Measurements from ENCODE around the gene PLA2G2C.
A peak's percentile ranks its signal among the peaks of the same experiment; 100 is the strongest.
"Not testable (repeated sequence)": the region's sequence is repeated elsewhere in the genome, so short reads cannot be mapped to it uniquely, and the experiment has no call there.

PLA2G2C gene

DNA sequence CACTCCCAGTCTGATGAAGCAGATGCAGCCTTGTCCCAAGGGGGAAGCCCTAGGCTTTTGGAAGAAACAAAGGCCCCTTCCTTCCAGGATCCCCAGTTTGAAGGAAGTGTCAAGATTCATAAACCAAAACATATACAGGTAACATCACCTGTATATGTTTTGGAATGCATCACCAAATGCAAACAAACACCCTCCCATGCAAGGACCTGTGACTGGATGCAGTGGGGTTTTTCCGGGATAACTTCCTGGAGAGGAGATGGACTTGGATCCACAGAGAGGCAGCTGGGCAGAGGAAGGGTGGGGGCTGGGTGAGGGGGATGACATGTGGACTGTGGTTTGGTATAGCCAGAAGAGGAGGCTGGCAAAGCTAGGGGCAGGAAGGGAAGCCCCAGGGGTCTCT is 48.7 kb downstream of the PLA2G2C start:
- DNase-seq, result no peak
- TF ChIP-seq GATA1 (IDR thresholded peaks at IDR 0.05; ENCODE audit: low read depth, low read length), result no peak

DNA sequence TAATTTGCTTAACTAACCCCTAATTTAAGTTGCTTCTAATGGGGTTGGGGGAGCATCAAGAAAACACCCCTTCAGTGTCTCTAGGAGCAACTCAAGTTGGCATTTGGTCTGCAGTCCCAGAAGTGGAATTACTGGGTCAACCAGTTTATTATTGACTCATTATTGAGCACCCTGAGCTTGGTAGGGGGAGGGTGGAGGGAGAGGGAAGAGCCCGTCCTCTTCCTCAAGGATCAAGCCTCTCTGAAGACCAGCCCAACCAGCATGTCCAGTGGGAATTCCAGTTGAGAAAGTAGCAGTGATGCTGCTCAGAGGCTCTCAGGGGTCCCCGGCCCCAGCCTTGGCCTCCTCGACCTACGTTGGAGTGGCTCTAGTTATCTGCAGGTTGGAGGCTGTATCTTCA is 49.3 kb downstream of the PLA2G2C start:
- DNase-seq, result no peak
- no peak for TF ChIP-seq POLR2A (IDR thresholded peaks at IDR 0.05; ENCODE audit: low read length)
- no peak for TF ChIP-seq GATA1 (IDR thresholded peaks at IDR 0.05; ENCODE audit: low read depth, low read length)

DNA sequence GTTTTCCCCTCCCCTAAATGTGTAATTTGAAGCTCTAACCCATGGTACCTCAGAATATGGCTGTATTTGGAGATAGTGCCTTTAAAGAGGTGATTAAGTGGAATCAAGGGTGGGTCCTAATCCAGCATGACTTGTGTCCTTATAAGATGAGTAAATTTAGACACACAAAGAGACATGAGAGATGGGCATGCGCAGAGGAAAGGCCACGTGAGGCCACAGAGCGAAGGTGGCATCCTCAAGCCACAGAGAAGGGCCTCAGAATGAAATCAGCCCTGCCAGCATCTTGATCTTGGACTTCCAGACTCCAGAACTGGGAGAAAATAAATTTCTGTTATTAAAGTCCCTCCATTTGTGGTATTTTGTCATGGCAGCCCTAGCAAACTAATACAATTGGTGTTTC is 50.1 kb downstream of the PLA2G2C start:
- no peak for DNase-seq
- TF ChIP-seq POLR2A (IDR thresholded peaks at IDR 0.05; ENCODE audit: low read length) (no peak), GATA1 (IDR thresholded peaks at IDR 0.05; ENCODE audit: low read depth, low read length) (no peak)

DNA sequence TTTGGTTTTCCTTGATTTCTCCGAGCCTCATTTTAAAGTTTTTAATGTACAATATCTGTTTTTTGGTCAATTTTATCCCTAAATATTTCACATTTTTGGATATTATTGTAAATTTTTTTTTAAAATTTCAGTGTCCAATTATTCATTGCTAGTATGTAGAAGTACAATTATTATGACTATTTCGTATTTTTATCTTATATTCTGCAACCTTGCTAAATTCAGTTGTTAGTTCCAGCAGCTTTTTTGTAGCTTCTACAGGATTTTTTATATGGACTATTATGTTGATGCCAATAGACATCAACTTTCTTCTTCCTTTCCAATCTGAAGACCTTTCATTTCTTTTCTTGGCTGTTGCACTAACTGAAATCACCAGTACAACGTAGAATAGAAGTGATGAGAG is 51.3 kb downstream of the PLA2G2C start:
- no peak for TF ChIP-seq POLR2A (IDR thresholded peaks at IDR 0.05; ENCODE audit: low read length)
- no peak for TF ChIP-seq GATA1 (IDR thresholded peaks at IDR 0.05; ENCODE audit: low read depth, low read length)
- DNase-seq, result no peak

DNA sequence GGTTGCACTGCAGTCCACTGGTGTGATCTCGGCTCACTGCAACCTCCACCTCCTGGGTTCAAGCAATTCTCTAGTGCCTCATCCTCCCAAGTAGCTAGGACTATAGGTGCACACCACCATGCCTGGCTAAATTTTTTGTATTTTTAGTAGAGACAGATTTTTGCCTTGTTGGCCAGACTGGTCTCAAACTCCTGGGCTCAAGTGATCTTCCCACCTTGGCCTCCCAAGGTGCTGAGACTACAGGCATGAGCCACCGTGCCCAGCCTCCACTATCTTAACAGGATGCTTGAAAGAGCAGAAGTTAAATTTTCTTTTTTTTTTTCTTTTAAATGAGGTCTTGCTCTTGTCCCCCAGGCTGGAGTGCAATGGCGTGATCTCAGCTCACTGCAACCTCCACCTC is 55.8 kb downstream of the PLA2G2C start:
- not testable (repeated sequence) for DNase-seq

DNA sequence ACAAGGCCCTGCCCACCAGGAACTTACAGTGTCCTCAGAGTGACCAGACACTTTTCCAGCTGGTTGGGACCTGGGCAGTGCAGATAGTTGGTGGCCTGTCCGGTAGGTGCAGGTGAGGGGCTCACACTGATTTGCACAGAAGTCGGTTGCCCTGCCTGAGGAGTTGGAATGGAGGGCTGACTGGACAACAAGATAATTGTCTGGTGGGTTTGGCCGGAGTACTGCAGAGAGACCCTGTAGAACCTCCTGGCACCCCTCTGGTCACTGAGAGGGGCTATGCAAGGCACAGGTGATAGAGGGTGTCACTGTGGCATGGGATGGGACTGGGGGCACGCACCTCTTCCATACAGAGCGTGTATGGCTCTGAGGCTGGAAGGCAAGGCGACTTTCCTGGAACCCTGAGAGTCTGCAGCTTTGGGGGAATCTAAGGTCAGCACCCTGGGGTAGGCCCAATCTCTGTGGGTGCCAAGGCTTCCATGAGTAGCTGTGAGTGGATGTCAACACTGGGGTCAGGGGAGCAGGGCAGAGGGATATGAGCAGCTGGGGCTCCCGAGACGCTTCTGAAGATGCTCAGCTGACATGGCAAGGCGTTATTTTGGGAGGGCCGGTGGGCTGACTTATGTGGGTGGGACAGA is 59.4 kb downstream of the PLA2G2C start:
- no peak for TF ChIP-seq GATA1 (IDR thresholded peaks at IDR 0.05; ENCODE audit: low read depth, low read length)
- no peak for TF ChIP-seq POLR2A (IDR thresholded peaks at IDR 0.05; ENCODE audit: low read length)

DNA sequence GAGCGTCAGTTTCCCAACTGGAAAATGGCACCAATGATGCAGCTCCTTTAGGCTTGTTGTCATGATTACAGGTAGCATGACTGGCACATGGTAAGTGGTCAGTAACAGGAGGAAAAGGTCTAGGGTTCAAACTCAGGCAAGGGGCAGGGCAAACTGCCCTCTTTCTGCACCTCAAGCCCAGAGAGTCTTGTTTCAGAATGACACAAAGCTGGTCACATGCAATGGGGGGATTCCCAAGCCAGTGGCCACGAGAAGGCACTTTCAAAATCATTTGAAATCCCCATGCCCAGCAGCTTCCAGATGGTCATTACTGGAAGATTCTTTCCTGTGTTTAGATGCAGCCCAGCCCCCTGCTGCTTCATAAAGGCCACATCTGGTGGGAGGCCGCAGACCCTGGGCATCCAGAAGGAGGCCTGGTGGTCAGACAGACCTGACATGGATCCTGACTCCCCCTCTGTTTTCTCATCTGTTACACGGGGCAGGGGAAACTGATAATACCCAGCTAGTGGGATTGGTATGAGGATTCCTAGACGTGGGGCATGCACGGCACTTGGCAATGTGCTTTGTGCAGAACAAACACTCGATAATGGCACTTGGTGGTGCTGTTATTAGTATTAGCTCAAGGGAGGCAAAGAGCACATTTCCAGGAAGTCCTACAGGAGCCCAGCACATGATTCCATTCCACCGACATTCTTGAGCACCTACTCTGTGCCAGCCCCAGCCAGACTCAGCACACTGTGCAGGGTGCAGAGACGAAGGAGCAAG is 60.1 kb downstream of the PLA2G2C start:
- TF ChIP-seq POLR2A (IDR thresholded peaks at IDR 0.05; ENCODE audit: low read length), result no peak
- no peak for TF ChIP-seq GATA1 (IDR thresholded peaks at IDR 0.05; ENCODE audit: low read depth, low read length)
- no peak for DNase-seq

More for the DNA sequence above, 59.4 kb downstream of the PLA2G2C start:
- DNase-seq, result no peak

DNA sequence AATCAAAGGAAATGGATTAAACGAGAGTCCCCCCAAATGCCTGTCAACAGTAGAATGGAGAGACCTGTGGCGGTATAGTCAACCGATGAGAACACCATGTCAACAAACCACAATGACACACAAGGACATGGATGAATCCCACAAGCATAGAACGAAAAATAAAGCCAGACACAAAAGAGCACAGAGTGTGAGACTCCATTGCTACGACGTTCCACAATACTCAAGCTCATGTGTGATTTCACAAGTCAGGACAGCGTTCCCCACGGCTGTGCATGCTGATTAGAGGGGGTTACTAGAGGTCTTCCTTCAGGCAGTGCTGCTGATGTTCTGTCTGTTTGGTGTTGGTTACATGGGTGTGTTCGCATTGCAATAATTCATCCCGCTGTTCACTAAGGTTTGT is 61.2 kb downstream of the PLA2G2C start:
- peak; percentile 44 to 53 for DNase-seq
- TF ChIP-seq POLR2A (IDR thresholded peaks at IDR 0.05; ENCODE audit: low read length) (no peak), GATA1 (IDR thresholded peaks at IDR 0.05; ENCODE audit: low read depth, low read length) (no peak)

DNA sequence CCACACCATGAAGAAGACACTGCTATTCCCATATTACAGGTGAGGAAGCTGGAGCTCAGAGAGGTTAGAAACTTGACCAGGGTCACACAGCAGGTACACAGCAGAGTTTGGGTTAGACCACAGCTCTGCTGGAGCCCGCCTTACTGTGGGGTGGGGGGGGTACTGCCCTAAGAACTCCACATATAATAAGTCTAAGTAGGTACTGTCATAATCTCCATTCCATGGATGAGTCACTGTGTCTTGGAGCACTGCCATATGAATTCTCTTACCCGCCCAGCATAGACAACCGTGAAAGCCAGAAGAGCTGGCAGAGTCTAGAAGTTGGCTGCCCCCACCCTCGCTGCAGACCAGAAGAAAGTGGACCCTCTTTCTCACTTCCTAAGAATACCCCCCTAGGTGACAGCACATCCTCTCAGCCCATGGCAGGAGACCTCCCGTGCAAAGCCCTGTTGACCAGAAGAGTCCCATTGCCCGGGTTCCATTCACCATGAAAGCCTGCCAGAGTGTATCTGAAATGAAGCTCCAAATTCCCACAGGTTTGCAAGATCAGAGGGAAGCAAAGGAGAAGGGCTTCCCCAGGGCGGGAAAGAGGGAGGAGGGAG is 61.8 kb downstream of the PLA2G2C start:
- TF ChIP-seq GATA1 (IDR thresholded peaks at IDR 0.05; ENCODE audit: low read depth, low read length), result no peak
- no peak for TF ChIP-seq POLR2A (IDR thresholded peaks at IDR 0.05; ENCODE audit: low read length)
- DNase-seq, result peak; percentile 68 to 81

DNA sequence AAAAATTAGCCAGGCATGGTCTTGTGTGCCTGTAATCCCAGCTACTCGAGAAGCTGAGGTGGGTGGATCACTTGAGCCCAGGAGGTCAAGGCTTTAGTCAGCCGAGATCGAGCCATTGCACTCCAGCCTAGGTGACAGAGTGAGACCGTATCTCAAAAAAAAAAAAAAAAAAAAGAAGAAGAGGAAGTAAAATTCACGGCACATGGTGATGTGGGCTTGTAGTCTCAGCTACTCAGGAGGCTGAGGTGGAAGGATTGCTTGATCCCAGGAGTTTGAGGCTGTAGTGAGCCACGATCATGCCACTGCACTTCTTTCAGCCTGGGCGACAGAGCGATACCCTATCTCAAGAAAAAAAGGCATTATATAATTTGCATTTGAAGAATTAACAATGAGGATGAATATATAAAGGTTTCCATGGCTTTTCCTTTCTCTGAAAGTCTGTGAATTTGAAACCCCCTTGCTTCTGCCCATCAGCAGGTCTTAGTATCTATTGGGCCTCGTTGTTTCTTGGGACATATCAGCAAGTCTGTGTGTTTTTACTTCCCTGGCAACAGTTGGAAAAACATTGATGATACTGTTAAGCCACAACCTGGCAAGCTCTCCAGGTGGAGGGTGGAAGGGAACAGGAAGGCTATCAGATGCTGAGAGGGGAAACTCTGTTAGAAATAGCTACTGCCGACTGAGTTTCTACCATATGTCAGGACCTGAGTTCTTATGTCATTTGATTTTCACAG is 62.4 kb downstream of the PLA2G2C start:
- TF ChIP-seq POLR2A (IDR thresholded peaks at IDR 0.05; ENCODE audit: low read length) (no peak), GATA1 (IDR thresholded peaks at IDR 0.05; ENCODE audit: low read depth, low read length) (no peak)
- no peak for DNase-seq

DNA sequence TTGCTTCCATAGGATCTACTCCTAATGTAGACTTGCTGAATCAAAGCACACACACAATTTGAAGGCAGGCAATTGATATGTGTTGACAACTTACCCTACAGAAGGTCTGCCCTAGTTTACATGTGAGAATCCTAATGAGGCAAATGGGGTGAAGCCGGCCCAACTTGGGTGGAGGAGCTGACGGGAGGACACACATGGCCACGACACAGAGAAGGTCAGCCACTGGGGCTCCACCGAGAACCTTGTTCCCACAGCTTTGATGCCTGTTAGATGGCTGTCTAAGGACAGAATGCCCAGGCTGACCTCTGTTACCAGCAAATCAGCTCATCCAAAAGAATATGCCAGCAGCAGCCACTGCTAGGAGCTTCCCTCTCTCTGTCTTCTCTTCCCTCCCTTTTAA is 65.5 kb downstream of the PLA2G2C start:
- TF ChIP-seq GATA1 (IDR thresholded peaks at IDR 0.05; ENCODE audit: low read depth, low read length) (no peak), POLR2A (IDR thresholded peaks at IDR 0.05; ENCODE audit: low read length) (no peak)
- no peak for DNase-seq

DNA sequence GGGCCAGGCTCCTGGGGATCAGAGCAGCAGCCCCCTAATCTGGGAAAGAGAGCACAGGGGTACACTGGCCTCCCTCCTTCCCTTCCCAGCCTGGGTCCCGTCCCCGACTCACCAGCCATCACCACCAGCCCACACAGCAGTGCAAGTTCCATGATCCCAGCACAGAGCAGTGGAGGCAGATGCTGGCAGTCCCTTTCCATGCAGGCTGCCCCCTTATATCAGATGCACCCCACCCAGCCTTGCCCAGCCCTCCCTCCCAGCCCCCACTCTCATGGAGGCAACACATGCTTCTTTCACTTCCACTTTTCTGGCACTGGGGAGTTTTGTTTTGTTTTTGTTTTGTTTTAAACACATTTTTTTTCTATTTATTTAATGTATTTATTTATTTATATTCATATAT is 67.0 kb downstream of the PLA2G2C start, which contains the start of gene PLA2G2D:
Gene PLA2G2D (minus strand): TSS at position 190 of the 400 bp plus-strand sequence. CDS start 38 bp downstream, at position 152.
- DNase-seq, result no peak
- TF ChIP-seq GATA1 (IDR thresholded peaks at IDR 0.05; ENCODE audit: low read depth, low read length) (no peak), POLR2A (IDR thresholded peaks at IDR 0.05; ENCODE audit: low read length) (no peak)

DNA sequence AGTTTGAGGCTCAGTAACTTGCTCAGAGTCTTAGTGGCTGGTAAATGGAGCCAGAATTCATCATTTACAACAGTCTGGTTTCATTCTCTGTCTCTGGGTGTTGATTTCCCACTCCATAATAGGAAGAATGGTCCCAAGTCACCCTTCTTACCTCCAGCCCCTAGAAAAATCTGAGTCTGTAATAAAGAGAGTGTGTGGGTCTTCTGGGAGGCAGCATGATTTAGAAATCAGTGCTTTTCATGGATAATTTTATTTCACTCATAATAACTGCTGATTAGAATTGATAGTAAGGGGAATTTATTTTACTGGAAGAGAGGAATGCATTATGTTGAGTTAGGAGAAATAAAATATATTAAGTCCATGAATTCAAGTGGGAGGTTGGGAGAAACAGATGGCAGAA is 69.1 kb downstream of the PLA2G2C start:
- TF ChIP-seq GATA1 (IDR thresholded peaks at IDR 0.05; ENCODE audit: low read depth, low read length), result no peak
- no peak for TF ChIP-seq POLR2A (IDR thresholded peaks at IDR 0.05; ENCODE audit: low read length)
- no peak for DNase-seq

DNA sequence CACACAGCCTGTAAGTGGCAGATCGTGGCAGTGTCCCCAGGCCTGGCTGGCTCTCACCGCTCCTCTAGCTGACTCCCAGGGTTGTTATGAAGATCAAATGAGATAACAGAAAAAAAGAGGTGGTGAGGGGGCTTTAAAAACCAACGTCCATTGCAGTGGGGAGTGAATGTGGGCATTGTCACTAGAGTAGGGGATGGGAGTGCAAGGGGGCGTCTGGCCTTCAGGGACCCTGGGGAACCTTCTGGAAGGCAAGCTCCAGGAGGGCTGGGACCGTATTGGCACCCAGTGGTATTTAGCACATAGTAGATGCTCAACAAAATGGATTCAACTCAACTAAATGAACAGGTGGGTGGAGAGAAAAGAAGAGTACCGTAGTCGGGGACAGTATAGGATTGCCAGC is 70.4 kb downstream of the PLA2G2C start:
- no peak for DNase-seq
- TF ChIP-seq POLR2A (IDR thresholded peaks at IDR 0.05; ENCODE audit: low read length), result no peak
- no peak for TF ChIP-seq GATA1 (IDR thresholded peaks at IDR 0.05; ENCODE audit: low read depth, low read length)
